PC-3 (cell line): ENCODE results near the gene DNAAF2. TPM values are rescaled to one million over a fixed set of nuclear protein-coding genes. Genes with fewer than 3 reads are reported as not detected.

Source experiments
- ATAC-seq: fragments of 200-7000 bp; cut with Tn5 transposase; 2 replicates; pipeline ENCODE4 v1.9.1; 2020; ENCODE audit warnings: mild to moderate bottlenecking, moderate library complexity
- Bru-seq: library from RNA; stranded (reverse); fragments of 400-500 nt; gene quantifications from one replicate; lab custom pipeline; 2021; lab: Mats Ljungman, UMichigan
- BruChase-seq, 2 experiments: library from RNA; stranded (reverse); fragments of 400-500 nt; gene quantifications; one replicate each; lab custom pipeline; 2021; lab: Mats Ljungman, UMichigan
- BruUV-seq: library from RNA; stranded (reverse); fragments of 400-500 nt; replicated peaks from 2 replicates; lab custom pipeline; 2021; lab: Mats Ljungman, UMichigan
- CTCF ChIA-PET: fragments of 300-600 bp; sonication (Branson Sonifier 250); formaldehyde crosslinking; loops from one replicate; lab custom pipeline; 2022; ENCODE audit warnings: antibody characterized with exemption; lab: Charles Lee
- POLR2A ChIA-PET: fragments of 300-600 bp; sonication (Branson Sonifier 250); formaldehyde crosslinking; loops from one replicate; lab custom pipeline; 2022; ENCODE audit warnings: antibody characterized with exemption; ENCODE audit not compliant: unreplicated experiment; lab: Charles Lee
- DNase-seq: peaks from one replicate; pipeline ENCODE4 v3.0.0-alpha.2; 2015
- H2AFZ ChIP-seq: fragments of 300-600 bp; sonication (generic); 2 replicates; pipeline ENCODE4 v1.6.0; 2016; ENCODE audit warnings: antibody characterized with exemption, low read length
- H3F3A ChIP-seq: fragments of 300-600 bp; sonication (generic); one replicate; pipeline ENCODE4 v1.6.0; 2017; ENCODE audit warnings: antibody characterized with exemption, low read length, control low read depth, mild to moderate bottlenecking; ENCODE audit not compliant: unreplicated experiment
- H3K27ac ChIP-seq: fragments of 300-600 bp; sonication (generic); 2 replicates; pipeline ENCODE4 v1.5.1; 2016; ENCODE audit warnings: mild to moderate bottlenecking, low read length
- H3K27me3 ChIP-seq: fragments of 300-600 bp; sonication (generic); 2 replicates; pipeline ENCODE4 v1.6.1; 2016; ENCODE audit warnings: low read length, mixed read lengths
- H3K36me3 ChIP-seq: fragments of 300-600 bp; sonication (generic); 2 replicates; pipeline ENCODE4 v1.6.1; 2016; ENCODE audit warnings: low read depth, mixed run types, low read length, mixed read lengths
- H3K4me1 ChIP-seq: fragments of 300-600 bp; sonication (generic); 2 replicates; pipeline ENCODE4 v1.5.1; 2016; ENCODE audit warnings: low read length; ENCODE audit not compliant: insufficient read depth
- H3K4me2 ChIP-seq: fragments of 300-600 bp; sonication (generic); 2 replicates; pipeline ENCODE4 v1.6.0; 2016; ENCODE audit warnings: low read length
- H3K4me3 ChIP-seq: fragments of 300-600 bp; sonication (generic); 2 replicates; pipeline ENCODE4 v1.5.1; 2016; ENCODE audit warnings: mild to moderate bottlenecking, low read length, mixed read lengths
- H3K79me2 ChIP-seq: fragments of 300-600 bp; sonication (generic); 2 replicates; pipeline ENCODE4 v1.6.1; 2017; ENCODE audit warnings: low read length, mixed read lengths
- H3K9ac ChIP-seq: fragments of 300-600 bp; sonication (generic); 2 replicates; pipeline ENCODE4 v1.6.0; 2016; ENCODE audit warnings: mild to moderate bottlenecking, low read length
- H3K9me2 ChIP-seq: fragments of 300-600 bp; sonication (generic); replicated peaks from 2 replicates; pipeline ENCODE4 v1.6.1; 2016; ENCODE audit warnings: mixed run types, low read length, mixed read lengths
- H3K9me3 ChIP-seq: fragments of 300-600 bp; sonication (generic); 2 replicates; pipeline ENCODE4 v1.6.1; 2016; ENCODE audit warnings: low read length, mixed read lengths
- H4K20me1 ChIP-seq: fragments of 300-600 bp; sonication (generic); 2 replicates; pipeline ENCODE4 v1.6.1; 2016; ENCODE audit warnings: low read length, mixed read lengths
- CTCF ChIP-seq: fragments of 300-600 bp; sonication (generic); conservative IDR thresholded peaks from 2 replicates; pipeline ENCODE4 v1.5.1; 2017; ENCODE audit warnings: antibody characterized with exemption, low read depth, mild to moderate bottlenecking, low read length
- EZH2 ChIP-seq: fragments of 300-600 bp; sonication (generic); IDR thresholded peaks from one replicate; pipeline ENCODE4 v1.6.1; 2017; ENCODE audit warnings: antibody characterized with exemption, mild to moderate bottlenecking, low read length; ENCODE audit not compliant: unreplicated experiment
- EZH2phosphoT487 ChIP-seq: fragments of 300-600 bp; sonication (generic); IDR thresholded peaks from 2 replicates; pipeline ENCODE4 v1.6.1; 2018; ENCODE audit warnings: mild to moderate bottlenecking, antibody characterized with exemption, low read length, borderline replicate concordance
- intact Hi-C: fragments of 100-400 bp; cut with micrococcal nuclease; formaldehyde crosslinking; loops from 2 replicates; pipeline ENCODE4 v1.9.0; 2023
- long read RNA-seq: library from polyadenylated mRNA; unstranded; transcript quantifications from one replicate; pipeline ENCODE4 v2.0.0, GENCODE V29; 2021; ENCODE audit not compliant: unreplicated experiment
- total RNA-seq: library from RNA; depleted of rRNA; stranded (reverse); fragments of >200 nt; gene quantifications from 2 replicates; pipeline ENCODE4 v1.2.3, GENCODE V29; 2014; rRNA removed

Gene DNAAF2
- total RNA-seq (23.2 and 31.3 TPM in 2 replicates), Bru-seq, nascent RNA (percentile 76 among the genes with signal in this experiment), BruChase-seq, experiment 1, labeled RNA remaining after a 6-hour chase (percentile 88 among the genes with signal in this experiment), BruChase-seq, experiment 2, labeled RNA remaining after a 2-hour chase (percentile 89 among the genes with signal in this experiment)
- long read RNA-seq, transcript DNAAF2-202 (2 exons, 2,819 nt): minor isoform, 19 of 103 reads
- long read RNA-seq, transcript DNAAF2-201 (3 exons, 2,963 nt): major isoform, 66 of 103 reads
- long read RNA-seq, partial matches to known transcripts: 2 of 103 reads
- long read RNA-seq, other reads (novel, unspliced or antisense): 16 of 103 reads

GRCh38 chr14:49634547-49635334 is at the start of gene DNAAF2:
TSS of gene DNAAF2 (minus strand) at chr14:49635244. CDS start at chr14:49635149, 95 bp downstream.
- DNase-seq (peak; percentile 74), ATAC-seq (peak; percentile 37)
- Histone ChIP-seq H3K9me3 (no peaks in the 10 kb centered on the region), H3K4me2 (peak within 1 kb of the TSS; percentile 81), H3F3A (no peaks in the 10 kb centered on the region), H3K27ac (peak within 1 kb of the TSS; percentile 88), H3K4me1 (peaks cover 28% of the 10 kb centered on the region), H3K4me3 (peak within 1 kb of the TSS; percentile 71), H3K36me3 (peaks cover 20% of the 10 kb centered on the region), H3K9ac (peak within 1 kb of the TSS; percentile 99), H3K27me3 (no peaks in the 10 kb centered on the region), H3K9me2 (no peaks in the 10 kb centered on the region), H3K79me2 (peaks cover 95% of the 10 kb centered on the region), H2AFZ (peak within 1 kb of the TSS; percentile 91), H4K20me1 (peaks cover 14% of the 10 kb centered on the region)
- BruUV-seq: TSS peak; percentile 20
- intact Hi-C loops: loop anchor here (1.0 to 2.0 kb wide), 5 partner anchors 58 to 218 kb away; partner anchors contain the start of genes KLHDC1 and NEMF
- ChIA-PET CTCF (interaction anchor here (0.6 to 1.5 kb wide), 10 partner anchors 11 to 227 kb away, joined by 3 to 21 read pairs (median 5); partner anchors contain the start of genes KLHDC2, MGAT2, NEMF and RPL36AL), POLR2A (interaction anchor here (0.6 to 1.6 kb wide), 6 partner anchors 10 to 136 kb away, joined by 3 to 25 read pairs (median 12); partner anchors contain the start of genes KLHDC2, MGAT2, RPL36AL and RPS29)
- no peak for TF ChIP-seq EZH2phosphoT487
- no peak for TF ChIP-seq EZH2
- TF ChIP-seq CTCF: peak; percentile 2; the same call in 1 of the 2 replicates

GRCh38 chr14:49679271-49679670 is 44.2 kb upstream of the DNAAF2 start:
- Histone ChIP-seq H3F3A (no peaks in the 10 kb centered on the region), H3K27ac (peak overlapping the region; percentile 36), H3K4me3 (no peak overlapping the region), H3K4me2 (peak overlapping the region; percentile 62), H2AFZ (no peak overlapping the region), H3K9me2 (no peaks in the 10 kb centered on the region), H4K20me1 (no peaks in the 10 kb centered on the region), H3K79me2 (no peaks in the 10 kb centered on the region), H3K9me3 (no peaks in the 10 kb centered on the region), H3K27me3 (no peaks in the 10 kb centered on the region), H3K4me1 (peaks cover 13% of the 10 kb centered on the region), H3K36me3 (peaks cover 21% of the 10 kb centered on the region), H3K9ac (no peak overlapping the region)
- intact Hi-C loops: no loop called here
- peak; percentile 89 for ATAC-seq
- DNase-seq: peak; percentile 81
- no TSS peak for BruUV-seq
- ChIA-PET CTCF (no interaction called here), POLR2A (no interaction called here)
- no peak for TF ChIP-seq EZH2phosphoT487
- TF ChIP-seq CTCF: no peak
- no peak for TF ChIP-seq EZH2
